PFSK-1 (cell line): ENCODE data around the gene TMEM203.

Experiments
- POLR2AphosphoS5 ChIP-seq: IDR thresholded peaks from 2 replicates; pipeline ENCODE4 v1.6.1; 2012; ENCODE audit warnings: low read depth, mild to moderate bottlenecking, control low read depth, low read length, moderate library complexity
- SIN3A ChIP-seq: IDR thresholded peaks from 2 replicates; pipeline ENCODE4 v1.6.1; 2012; ENCODE audit warnings: mild to moderate bottlenecking, low read length, moderate library complexity, borderline replicate concordance; ENCODE audit not compliant: insufficient read depth
- TAF1 ChIP-seq: IDR thresholded peaks from 2 replicates; pipeline ENCODE4 v1.6.1; 2012; ENCODE audit warnings: low read length, control low read depth, borderline replicate concordance; ENCODE audit not compliant: insufficient read depth
- TF ChIP-seq, protein P1 (sequence below), 2 experiments: IDR thresholded peaks; 2 replicates each; pipeline versions ENCODE4 v1.6.1 to v1.8.0; 2011 to 2012; ENCODE audit warnings: low read depth in 2 of 2, low read length in 2 of 2, control low read depth in 1 of 2, inconsistent platforms in 1 of 2, mild to moderate bottlenecking in 1 of 2, moderate library complexity in 1 of 2; ENCODE audit not compliant: insufficient read depth in 1 of 2

DNA sequence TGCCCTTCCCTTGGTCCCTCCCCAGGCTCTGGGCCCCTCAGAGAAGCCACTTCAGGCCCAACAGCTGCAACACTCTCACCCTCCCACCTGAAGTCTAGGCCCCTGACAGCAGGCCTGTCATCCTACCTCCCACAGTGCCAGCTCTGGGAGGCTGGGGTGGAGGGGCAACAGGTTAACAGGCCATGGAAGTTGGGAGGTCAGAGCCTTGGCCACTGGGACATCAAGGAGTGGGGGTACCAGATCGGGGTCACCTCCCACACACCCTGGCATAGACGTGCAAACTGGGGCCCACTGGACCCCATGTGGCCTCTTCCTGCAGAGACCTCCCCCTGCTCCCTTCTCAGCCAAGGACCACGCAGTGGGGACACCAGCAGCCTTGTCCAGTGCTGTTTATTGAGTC, 14.2 kb downstream of the TMEM203 start:
- TF ChIP-seq SIN3A (no peak), POLR2AphosphoS5 (no peak), TAF1 (no peak)
- TF ChIP-seq, protein P1, sequence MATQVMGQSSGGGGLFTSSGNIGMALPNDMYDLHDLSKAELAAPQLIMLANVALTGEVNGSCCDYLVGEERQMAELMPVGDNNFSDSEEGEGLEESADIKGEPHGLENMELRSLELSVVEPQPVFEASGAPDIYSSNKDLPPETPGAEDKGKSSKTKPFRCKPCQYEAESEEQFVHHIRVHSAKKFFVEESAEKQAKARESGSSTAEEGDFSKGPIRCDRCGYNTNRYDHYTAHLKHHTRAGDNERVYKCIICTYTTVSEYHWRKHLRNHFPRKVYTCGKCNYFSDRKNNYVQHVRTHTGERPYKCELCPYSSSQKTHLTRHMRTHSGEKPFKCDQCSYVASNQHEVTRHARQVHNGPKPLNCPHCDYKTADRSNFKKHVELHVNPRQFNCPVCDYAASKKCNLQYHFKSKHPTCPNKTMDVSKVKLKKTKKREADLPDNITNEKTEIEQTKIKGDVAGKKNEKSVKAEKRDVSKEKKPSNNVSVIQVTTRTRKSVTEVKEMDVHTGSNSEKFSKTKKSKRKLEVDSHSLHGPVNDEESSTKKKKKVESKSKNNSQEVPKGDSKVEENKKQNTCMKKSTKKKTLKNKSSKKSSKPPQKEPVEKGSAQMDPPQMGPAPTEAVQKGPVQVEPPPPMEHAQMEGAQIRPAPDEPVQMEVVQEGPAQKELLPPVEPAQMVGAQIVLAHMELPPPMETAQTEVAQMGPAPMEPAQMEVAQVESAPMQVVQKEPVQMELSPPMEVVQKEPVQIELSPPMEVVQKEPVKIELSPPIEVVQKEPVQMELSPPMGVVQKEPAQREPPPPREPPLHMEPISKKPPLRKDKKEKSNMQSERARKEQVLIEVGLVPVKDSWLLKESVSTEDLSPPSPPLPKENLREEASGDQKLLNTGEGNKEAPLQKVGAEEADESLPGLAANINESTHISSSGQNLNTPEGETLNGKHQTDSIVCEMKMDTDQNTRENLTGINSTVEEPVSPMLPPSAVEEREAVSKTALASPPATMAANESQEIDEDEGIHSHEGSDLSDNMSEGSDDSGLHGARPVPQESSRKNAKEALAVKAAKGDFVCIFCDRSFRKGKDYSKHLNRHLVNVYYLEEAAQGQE (IDR thresholded peaks at IDR 0.05; ENCODE audit: insufficient read depth in 1 of 2, low read depth in 2 of 2, low read length in 2 of 2) = no peak
